Testis (tissue), 3 donors: ENCODE data around the gene YDJC. TPM values are rescaled to one million over a fixed set of nuclear protein-coding genes. Genes with fewer than 3 reads are reported as not detected.

Experiments used
- DNase-seq: peaks from one replicate; pipeline ENCODE4 v3.0.0-alpha.2; 2019
- H3K27ac ChIP-seq, 2 donors: fragments of 200-600 bp; sonication (generic); one replicate each; pipeline ENCODE4 v1.5.1; 2019
- H3K27me3 ChIP-seq: fragments of 200-600 bp; sonication (generic); one replicate; pipeline ENCODE4 v1.5.1; 2019
- H3K36me3 ChIP-seq: fragments of 200-600 bp; sonication (generic); one replicate; pipeline ENCODE4 v1.5.1; 2017; ENCODE audit warnings: low read depth; ENCODE audit errors: missing control alignments
- H3K4me1 ChIP-seq: fragments of 200-600 bp; sonication (generic); one replicate; pipeline ENCODE4 v1.5.1; 2019
- H3K4me3 ChIP-seq, 2 donors: fragments of 200-600 bp; sonication (generic); one replicate each; pipeline ENCODE4 v1.5.1; 2017 to 2019
- H3K9me3 ChIP-seq: fragments of 200-600 bp; sonication (generic); one replicate; pipeline ENCODE4 v1.5.1; 2017
- CTCF ChIP-seq, 3 experiments: fragments of 450-650 bp in 2 of 3; fragments of 200-600 bp in 1 of 3; sonication (generic) in 1 of 3; IDR thresholded peaks; one replicate each; pipeline ENCODE4 v1.5.1; 2016 to 2019; ENCODE audit warnings: antibody characterized with exemption in 3 of 3, mild to moderate bottlenecking in 2 of 3, moderate library complexity in 1 of 3
- POLR2A ChIP-seq: fragments of 450-650 bp; IDR thresholded peaks from one replicate; pipeline ENCODE4 v1.6.1; 2017; ENCODE audit warnings: antibody characterized with exemption, mild to moderate bottlenecking, moderate library complexity
- WGBS, 2 donors: methylation state at CpG; one replicate each; pipeline ENCODE4 v1.1.5; 2018; 5-methylcytosine and 5-hydroxymethylcytosine counted together
- intact Hi-C: fragments of 100-400 bp; cut with DNase I; formaldehyde crosslinking; loops from one replicate; pipeline ENCODE4 v1.15.1; 2023; ENCODE audit warnings: low total_unique reads
- polyA plus RNA-seq: library from polyadenylated mRNA; stranded (reverse); fragments of 350-450 nt; fragmentation: Illumina TruSeq; extraction: RNeasy Lipid Tissue Mini Kit (QIAGEN cat#74804); gene quantifications from one replicate; pipeline ENCODE4 v1.2.3, GENCODE V29; 2014; ENCODE audit warnings: low read depth, low replicate concordance; ENCODE audit not compliant: insufficient read depth
- total RNA-seq, 2 donors: library from RNA; depleted of rRNA; stranded (reverse); fragments of >200 nt; gene quantifications; one replicate each; pipeline ENCODE4 v1.2.3, GENCODE V29; 2016

The YDJC gene
- total and polyA plus RNA-seq, 3 donors from 2014 or later = 9.9 to 37.1 (median 36.5) TPM

- intact Hi-C loops = no loop called here
- no peak overlapping the region for H3K4me3 ChIP-seq
- H3K4me1 ChIP-seq = no peaks in the 10 kb centered on the region
- no peaks in the 10 kb centered on the region for H3K36me3 ChIP-seq
- 84 to 88% methylated on average over 8 of the region's 8 CpGs for WGBS, 2 donors
- no peak overlapping the region for H3K27ac ChIP-seq
- no peaks in the 10 kb centered on the region for H3K27me3 ChIP-seq
- no peak for DNase-seq
- H3K9me3 ChIP-seq = no peaks in the 10 kb centered on the region
- no peak for TF ChIP-seq POLR2A
- no peak for TF ChIP-seq CTCF (IDR thresholded peaks at IDR 0.05)
Measured at GRCh38 chr22:21606775-21607174, 23.0 kb downstream of the YDJC start.

- Histone ChIP-seq H3K9me3 (no peaks in the 10 kb centered on the region), H3K27me3 (no peaks in the 10 kb centered on the region), H3K4me1 (no peaks in the 10 kb centered on the region), H3K27ac (no peak overlapping the region), H3K36me3 (no peaks in the 10 kb centered on the region), H3K4me3 (no peak overlapping the region)
- TF ChIP-seq CTCF (IDR thresholded peaks at IDR 0.05) (no peak), POLR2A (no peak)
- DNase-seq = no peak
- intact Hi-C loops = no loop called here
- 93 to 99% methylated on average over 7 of the region's 7 CpGs for WGBS, 2 donors
Measured at GRCh38 chr22:21605887-21606564, 23.8 kb downstream of the YDJC start.

GRCh38 chr22:21603973-21604372 is 25.8 kb downstream of the YDJC start:
- no peak overlapping the region for H3K4me3 ChIP-seq
- 76 to 82% methylated on average over 9 of the region's 9 CpGs for WGBS, 2 donors
- TF ChIP-seq CTCF (IDR thresholded peaks at IDR 0.05) (no peak), POLR2A (no peak)
- no peak for DNase-seq
- H3K36me3 ChIP-seq = no peaks in the 10 kb centered on the region
- H3K27ac ChIP-seq = no peak overlapping the region
- no peaks in the 10 kb centered on the region for H3K4me1 ChIP-seq
- no peaks in the 10 kb centered on the region for H3K9me3 ChIP-seq
- no peaks in the 10 kb centered on the region for H3K27me3 ChIP-seq
- intact Hi-C loops = no loop called here

GRCh38 chr22:21602579-21602978 is 27.2 kb downstream of the YDJC start:
- Histone ChIP-seq H3K4me1 (no peaks in the 10 kb centered on the region), H3K4me3 (no peak overlapping the region), H3K27ac (no peak overlapping the region), H3K27me3 (no peaks in the 10 kb centered on the region), H3K36me3 (no peaks in the 10 kb centered on the region), H3K9me3 (no peaks in the 10 kb centered on the region)
- TF ChIP-seq CTCF (IDR thresholded peaks at IDR 0.05) = no peak
- TF ChIP-seq POLR2A = no peak
- DNase-seq = no peak
- WGBS, 2 donors = 85 to 92% methylated on average over 6 of the region's 6 CpGs
- intact Hi-C loops = no loop called here
